Measurements from ENCODE around the gene AVPR2.

DNA sequence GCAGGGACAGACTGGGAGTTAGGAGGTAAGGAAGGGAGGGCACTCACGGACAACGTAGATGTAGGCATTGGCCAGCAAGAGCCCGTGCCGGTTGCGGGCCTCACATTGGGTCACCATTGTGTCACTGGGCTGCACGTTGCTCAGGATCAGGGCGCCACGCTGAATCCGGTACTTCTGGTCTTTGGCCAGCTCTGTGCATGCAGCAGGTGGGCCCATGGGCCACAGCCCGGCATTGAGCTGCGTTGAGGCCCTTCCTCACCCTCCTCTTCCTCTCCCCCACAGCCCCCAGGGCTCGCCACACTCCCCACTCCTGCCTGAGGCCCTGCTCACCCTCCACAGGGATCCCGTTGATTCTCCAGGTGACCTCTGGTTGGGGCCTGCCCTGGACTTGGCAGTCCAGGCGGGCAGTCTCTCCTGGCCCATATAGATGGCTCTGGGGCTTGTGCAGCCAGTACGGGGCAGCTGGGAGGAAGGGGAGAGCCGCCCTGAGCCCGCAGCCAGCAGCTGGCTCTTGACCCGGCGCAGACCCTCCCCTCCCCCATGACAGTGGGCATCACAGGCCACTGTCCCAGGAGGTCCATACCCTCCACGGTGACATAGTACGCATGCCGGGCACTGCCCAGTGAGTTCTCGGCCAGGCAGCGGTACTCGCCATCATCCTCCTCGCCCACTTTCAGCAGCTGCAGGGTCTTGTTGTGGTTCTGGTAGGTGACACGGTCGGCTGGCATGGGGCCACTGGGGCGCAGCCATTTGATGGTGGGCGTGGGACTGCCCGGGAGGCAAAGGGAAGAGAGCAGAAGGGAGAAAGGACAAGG lies 34.8 kb upstream of the AVPR2 start:
- TF ChIP-seq, protein P1, sequence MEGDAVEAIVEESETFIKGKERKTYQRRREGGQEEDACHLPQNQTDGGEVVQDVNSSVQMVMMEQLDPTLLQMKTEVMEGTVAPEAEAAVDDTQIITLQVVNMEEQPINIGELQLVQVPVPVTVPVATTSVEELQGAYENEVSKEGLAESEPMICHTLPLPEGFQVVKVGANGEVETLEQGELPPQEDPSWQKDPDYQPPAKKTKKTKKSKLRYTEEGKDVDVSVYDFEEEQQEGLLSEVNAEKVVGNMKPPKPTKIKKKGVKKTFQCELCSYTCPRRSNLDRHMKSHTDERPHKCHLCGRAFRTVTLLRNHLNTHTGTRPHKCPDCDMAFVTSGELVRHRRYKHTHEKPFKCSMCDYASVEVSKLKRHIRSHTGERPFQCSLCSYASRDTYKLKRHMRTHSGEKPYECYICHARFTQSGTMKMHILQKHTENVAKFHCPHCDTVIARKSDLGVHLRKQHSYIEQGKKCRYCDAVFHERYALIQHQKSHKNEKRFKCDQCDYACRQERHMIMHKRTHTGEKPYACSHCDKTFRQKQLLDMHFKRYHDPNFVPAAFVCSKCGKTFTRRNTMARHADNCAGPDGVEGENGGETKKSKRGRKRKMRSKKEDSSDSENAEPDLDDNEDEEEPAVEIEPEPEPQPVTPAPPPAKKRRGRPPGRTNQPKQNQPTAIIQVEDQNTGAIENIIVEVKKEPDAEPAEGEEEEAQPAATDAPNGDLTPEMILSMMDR (conservative IDR thresholded peaks at IDR 0.05 in 1 of 2, IDR thresholded peaks at IDR 0.05 in 1 of 2; ENCODE audit: low read depth in 1 of 2, low read length in 2 of 2) = no peak
- no peak for TF ChIP-seq EZH2 (IDR thresholded peaks at IDR 0.05; ENCODE audit: low read length, missing control alignments)

Measured in fibroblast of lung (primary cell).